ENCODE data around the gene BCL2A1.
"Not testable (repeated sequence)": the region's sequence is repeated elsewhere in the genome, so short reads cannot be mapped to it uniquely, and the experiment has no call there.

BCL2A1 gene

DNA sequence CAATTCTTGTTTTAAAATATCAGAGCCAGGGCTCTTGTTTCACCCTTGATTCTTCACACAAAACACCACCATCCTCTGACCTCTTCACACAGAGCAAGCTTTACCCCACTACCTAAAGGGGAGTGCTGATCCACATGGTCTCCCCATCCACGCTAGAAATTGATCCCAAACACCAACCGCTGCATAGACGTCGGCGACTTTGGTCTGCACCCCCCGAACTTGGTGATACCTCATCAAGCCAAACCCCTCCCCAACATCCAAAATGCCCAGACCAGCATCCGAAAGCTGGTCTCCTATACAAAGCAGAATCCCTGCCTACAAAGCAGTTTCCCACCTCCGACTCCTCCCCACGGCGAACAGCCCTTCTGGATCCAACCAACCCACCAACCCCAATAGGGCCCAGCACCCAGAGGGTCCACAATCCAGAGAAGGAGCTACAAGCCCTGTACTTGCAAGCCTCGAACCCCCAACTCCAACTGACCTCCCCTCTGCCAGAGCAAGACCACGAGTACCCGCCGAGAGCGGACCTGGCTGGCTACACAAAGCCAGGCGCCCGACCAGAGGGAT lies 48.4 kb downstream of the BCL2A1 start:
- DNase-seq, result no peak

DNA sequence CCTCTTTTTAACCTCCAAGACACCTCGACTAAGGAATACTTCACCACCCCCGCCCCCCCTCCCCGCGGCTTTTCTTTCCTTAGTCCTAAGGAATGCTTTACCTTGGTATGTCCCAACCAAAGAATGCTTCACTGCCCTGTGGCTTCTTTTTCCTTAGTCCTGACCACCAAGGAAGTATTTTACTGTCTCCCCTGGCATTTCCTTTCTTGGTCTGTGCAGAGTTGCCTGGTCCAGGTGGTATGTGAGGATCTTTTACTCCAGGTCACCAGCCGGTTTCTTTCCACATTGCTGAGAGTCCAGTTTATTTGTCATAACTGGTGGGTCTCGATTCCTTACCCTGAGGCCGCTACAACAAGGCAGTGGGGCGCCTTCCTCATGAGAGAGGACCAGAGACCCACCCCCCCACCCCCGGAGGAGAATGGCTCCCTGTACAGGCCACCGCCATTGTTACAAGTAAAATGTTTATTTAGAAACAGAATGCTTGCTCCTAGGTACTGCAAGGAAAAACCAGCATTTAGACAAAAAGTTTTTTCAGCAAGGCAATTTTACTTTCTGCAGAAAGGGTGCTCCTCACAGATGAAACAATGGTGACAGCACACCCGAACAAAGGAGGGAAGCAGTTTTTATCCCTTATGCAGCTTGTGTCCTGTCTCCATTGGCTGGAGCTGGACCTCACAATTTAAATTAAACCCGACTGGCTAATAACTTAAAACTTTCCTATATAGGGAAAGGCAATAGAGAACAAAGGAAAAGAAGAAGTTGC lies 51.1 kb downstream of the BCL2A1 start:
- no peak for DNase-seq

DNA sequence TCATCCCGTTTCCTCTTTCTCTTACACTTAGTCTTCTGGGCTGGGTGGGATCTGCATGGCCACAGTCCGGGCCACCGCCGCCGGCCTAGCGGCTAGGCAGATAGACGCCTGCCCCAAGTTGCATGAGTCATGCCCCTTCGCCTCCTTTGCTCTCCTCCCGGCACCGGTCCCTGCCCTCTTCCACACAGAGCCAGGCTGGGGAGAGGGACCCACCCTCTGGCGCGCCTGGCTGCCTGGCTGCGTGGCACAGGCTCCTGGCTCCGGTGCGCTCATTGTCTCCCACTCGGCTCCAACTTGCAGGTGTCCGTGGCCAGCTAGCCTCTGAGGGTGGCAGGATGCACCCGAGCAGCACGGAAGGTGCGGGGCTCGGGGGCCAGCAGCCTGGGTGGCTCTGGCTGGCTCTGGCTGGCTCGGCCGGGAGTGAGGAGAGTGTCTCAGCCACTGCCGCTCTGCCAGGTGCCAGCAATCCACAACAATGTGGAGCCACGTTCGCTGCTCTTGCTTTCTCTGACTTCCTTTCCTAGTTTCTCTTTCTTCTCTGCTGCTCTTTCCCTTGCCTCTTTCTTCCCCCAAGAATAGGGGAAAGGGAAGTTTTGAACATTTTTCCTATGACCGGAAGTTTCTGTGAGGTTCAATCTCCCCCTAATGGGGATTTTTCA lies 51.8 kb downstream of the BCL2A1 start:
- DNase-seq, result no peak

DNA sequence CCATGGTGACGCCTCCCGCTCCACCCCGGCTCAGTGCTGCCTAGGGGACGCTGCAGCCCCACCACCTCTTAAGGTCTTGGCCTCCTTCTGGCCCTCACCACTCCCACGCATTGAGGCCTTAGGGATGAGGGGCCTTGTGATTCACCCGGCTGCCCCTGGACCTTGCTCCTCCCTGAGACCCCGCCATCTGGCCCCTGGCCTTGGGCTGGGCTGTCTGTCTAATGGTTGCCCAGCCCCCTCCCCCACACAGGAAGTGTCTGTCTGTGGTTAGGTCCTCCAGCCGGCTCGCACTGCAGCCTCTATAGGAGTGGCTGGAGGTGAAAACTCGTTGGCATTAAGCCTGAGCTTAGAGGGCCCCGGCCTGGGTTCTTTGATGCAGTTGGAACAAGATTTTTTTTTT lies 52.7 kb downstream of the BCL2A1 start:
- DNase-seq, result no peak

DNA sequence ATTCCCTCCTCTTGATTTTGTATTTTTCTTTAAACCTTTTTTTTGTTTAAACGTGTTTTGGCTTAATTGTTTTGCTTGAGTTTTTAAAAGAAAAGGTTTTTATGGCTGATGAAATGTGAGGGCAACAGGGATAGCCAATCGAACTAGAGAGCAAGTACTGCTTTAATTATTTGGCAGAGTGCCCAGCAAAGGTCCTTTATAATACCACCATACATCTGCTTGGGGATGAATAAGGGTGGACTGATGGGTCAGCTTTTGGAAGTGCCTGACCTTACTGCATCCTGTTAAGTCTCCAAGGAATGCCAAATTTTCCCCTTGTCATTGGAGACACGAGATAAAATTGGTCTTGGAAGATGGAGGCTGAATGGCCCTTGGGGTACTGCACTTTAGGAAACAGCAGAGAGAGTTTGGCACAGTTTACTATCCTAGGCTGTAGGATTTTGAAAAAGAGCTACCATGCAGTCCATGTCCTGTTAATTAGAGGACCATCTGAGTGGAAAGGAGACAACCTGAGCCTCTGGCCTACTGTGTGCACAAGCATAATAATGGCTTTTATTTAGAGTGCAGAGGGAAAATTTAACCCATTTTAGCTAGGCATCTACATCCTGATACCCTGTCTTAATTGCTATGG lies 54.4 kb downstream of the BCL2A1 start:
- no peak for DNase-seq

DNA sequence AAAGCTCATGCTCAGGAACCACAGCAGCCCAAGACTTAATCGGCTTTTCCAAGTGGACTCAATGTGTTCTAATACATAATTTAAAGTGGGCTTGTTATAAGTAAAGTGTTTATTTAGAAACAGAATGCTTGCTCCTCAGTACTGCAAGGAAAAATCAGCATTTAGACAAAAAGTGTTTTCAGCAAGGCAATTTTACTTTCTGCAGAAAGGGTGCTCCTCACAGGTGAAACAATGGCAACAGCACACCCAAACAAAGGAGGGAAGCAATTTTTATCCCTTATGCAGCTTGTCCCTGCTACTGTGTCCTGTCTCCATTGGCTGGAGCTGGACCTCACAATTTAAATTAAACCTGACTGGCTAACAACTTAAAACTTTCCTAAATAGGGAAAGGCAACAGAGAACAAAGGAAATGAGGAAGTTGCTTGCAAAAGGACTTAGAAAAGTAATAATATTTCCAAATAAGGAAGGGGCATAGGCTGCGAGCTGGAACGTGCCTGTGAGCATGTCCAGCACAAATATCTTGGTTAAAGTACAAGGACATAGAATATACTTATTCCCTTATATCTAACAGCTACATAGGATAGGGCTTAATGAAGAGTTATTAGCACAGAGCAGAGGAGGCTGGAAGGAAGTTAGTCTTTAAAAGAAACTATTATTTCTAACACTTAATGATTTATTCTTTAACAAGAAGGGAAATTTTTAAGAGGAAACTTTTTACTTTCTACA lies 55.1 kb downstream of the BCL2A1 start:
- not testable (repeated sequence) for DNase-seq

DNA sequence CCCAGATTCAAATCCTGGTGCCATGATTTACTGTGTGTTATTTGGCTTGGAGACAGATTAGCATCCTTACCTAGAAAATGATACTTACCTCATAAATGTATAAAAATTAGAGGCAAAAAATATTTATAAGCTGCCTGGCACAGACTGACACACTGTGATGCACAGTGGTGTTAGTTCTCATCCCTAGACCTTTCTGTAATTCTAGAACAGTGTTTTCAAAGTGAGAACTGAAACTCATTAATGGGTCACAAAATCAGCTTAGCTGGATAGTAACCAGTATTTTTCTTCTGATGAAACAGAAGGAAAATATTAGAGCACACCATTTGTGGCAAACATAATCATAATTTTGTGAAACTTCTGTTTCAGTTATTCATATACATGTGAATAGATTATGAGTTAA lies 56.3 kb downstream of the BCL2A1 start:
- DNase-seq, result no peak
